Stimulated activated CD8-positive, alpha-beta memory T cell treated with anti-CD3 and anti-CD28 coated beads, Interleukin-7, amount 100 ng/mL, for 1 hour (primary cell): ENCODE measurements around the gene ETF1.

ENCODE experiments used
- DNase-seq, 2 donors: peaks; one replicate each; pipeline ENCODE4 v3.0.0-alpha.2; 2020; ENCODE audit warnings: low read depth in 2 of 2

Gene ETF1

DNA sequence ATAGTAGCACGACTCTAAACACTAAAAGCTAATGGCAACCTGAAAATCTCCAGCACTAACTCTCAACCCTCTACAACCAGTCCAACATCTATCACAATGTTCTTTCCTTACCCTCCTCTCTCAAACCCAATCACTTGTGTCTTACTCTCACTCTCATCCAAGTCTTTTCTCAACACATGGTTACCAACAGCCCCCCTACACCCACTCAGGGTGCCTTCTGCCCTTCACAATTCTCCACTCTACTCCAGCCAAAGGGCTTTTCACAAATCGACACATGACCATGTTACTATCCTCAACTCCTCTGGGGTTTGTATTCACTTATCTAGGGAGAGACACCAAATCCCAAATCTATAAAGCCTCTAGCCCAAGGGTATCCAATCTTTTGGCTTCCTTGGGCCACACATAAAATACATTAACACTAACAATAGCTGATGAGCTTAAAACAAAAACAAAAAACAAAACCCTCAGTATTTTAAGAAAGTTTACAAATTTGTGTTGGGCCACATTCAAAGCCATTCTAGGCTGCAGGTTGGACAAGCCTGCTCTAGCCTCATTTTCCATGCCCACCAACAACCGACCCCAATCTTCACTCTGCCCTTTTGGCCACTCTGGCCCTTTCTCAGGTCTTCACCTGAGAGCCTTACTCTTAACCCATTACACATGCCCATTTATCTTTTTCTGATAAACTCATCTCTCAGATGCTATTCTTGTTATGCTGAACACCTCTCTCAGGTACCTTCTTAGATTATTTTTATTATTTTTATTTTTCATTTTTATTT is 20.5 kb upstream of the ETF1 start:
- DNase-seq = no peak

DNA sequence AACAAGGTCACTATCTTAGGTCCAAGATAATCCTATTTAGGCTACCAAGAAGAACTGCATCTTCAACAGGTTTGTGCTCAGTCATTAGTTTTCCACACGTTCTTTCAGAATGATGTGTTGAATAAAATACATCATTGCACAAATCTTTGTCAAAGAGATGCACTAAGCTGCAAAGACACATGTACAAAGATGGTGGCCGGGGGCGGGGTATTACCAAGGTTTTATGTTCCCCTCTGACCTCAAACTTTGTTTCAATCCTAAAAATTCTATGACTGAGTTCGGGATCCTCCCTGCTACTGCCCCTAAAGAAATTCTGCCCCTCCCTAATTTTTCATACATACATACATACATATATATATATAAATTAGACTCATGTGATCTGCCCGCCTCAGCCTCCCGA is 17.9 kb upstream of the ETF1 start:
- DNase-seq = no peak

DNA sequence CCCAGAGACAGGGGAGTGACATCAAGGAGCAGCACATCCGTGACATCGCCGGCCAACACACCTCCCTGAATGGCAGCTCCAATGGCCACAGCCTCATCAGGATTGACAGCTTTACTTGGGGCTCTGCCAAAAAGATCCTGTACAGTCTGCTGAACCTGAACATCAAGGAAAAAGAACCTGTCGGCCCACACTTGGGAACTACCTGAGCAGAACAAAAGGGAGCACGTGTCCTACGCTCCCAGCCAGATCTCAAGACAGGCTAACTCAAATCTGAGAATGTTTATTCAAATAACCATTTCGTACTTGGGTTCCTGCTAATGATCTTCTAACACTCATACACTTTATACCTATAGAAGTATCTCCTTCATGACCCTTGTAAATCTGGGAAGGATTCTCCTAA is 16.9 kb upstream of the ETF1 start:
- no peak for DNase-seq

DNA sequence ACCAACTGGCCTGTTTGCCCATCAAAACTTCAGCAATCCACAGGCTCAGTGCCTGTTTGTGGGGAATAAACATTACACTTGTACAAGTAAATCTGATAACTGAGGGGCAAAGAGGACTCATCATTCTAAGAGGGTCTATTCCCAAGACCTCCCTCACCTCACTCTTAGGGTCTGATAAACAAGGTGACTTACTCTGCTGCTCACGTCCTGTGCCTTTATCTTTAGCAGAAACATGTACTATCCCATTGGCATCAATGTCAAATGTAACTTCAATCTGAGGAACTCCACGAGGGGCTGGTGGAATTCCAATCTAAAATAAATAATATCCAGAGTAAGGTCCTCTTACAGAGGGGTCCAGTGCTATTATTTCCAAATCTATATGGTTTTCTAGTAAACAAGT is 14.6 kb upstream of the ETF1 start:
- no peak for DNase-seq

DNA sequence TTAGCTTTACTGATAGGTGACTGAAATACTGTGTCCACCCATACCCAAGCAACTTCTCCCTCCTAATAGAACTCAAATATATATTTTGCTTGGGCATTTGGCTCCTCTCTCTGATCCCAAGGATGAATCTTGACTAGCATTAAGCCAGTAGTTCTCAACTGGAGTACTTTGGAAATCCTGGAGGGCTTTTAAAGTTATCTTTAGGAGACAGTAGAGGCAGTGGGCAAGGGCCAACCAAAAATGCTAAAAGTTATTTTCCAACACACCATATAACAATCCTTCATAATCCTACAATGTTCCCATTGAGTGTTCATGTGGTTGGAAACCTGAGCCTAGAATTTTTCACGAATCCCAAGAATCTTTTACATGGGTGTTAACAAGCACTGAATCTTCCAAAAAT is 11.1 kb upstream of the ETF1 start:
- DNase-seq = no peak

DNA sequence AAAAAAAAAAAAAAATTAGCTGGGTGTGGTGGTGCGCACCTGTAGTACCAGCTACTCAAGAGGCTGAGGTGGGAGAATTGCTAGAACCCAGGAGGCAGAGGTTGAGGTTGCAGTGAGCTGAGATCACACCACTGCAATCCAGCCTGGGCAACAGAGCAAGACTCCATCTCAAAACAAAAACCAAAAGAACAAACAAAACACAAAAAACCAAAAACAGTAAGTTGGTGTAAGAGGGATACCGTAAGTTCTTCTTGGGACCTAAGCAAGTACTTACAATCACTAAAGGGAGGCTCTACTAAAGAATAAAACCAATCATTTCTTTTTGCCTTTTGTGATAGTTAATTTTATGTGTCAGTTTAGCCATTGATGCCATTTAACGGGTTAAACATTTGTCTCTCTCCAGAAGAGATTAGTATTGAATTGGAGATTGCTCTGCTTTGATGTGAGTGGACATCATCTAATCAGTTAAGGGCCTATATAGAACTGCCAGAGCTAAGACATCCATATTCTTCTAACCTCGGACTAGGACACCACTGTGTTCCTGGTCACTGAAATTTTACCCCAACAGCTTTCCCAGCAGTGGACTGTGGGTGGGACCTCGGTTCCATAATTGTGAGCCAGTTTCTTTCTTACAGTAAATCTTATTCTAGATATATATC is 10.5 kb upstream of the ETF1 start:
- no peak for DNase-seq

DNA sequence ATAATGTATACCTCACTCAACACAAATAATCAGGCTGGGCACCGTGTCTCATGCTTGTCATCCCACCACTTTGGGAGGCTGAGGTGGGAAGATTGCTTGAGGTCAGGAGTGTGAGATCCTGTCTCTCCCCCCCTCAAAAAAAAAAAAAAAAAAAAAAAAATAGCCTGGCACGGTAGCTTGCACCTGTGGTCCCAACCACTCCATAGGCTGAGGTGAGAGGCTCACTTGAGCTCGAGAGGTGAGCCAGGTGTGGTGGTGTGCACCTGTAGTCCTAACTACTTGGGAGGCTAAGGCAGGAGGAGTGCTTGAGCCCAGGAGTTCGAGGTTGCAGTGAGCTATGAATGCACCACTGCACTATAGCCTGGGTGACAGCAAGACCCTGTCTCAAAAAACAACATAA is 9.6 kb upstream of the ETF1 start:
- DNase-seq = no peak

DNA sequence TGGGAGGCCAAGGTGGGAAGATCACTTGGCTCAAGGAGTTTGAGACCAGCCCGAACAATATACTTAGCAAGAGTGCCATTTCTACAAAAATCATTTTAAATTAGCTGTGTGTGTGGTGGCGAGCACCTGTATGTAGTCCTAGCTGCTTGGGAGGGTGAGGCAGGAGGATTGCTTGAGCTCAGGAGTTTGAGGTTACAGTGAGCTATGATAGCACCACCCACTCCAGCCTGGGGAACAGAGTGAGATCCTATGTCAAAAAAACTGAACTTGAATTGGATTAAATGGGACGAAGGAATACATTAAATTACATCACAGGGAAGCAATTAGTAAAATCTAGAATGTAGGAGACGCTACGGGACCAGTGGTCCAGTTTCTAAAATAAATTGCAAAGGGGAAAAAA is 6.4 kb upstream of the ETF1 start:
- no peak for DNase-seq

DNA sequence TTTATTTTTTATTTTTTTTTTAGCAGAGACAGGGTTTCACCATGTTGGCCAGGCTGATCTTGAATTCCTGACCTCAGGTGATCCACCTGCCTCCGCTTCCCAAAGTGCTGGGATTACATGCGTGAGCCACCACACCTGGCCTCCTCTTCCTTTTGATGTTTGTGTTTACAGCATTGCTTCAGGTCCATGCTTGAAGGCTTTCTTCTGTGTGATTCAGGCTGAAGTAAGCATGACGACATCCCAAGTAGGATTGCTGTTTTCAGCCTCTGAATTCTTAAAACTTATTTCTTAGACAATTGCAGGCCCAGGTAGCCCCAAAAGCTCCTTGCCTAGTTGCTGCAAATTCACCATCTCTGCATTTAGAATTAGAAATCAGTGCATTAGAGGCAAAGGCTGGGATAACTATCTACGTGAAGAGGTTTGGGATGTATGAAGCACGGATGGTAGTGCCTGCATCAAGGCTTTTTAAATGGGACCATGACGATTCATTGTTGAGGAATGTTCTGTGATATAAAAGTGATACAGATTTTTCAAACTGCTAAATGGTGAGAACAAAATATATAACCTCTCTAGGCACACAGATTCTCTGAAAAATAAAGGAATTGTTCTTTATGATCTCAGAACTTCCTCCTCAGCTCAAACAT is 3.0 kb upstream of the ETF1 start:
- DNase-seq = no peak

DNA sequence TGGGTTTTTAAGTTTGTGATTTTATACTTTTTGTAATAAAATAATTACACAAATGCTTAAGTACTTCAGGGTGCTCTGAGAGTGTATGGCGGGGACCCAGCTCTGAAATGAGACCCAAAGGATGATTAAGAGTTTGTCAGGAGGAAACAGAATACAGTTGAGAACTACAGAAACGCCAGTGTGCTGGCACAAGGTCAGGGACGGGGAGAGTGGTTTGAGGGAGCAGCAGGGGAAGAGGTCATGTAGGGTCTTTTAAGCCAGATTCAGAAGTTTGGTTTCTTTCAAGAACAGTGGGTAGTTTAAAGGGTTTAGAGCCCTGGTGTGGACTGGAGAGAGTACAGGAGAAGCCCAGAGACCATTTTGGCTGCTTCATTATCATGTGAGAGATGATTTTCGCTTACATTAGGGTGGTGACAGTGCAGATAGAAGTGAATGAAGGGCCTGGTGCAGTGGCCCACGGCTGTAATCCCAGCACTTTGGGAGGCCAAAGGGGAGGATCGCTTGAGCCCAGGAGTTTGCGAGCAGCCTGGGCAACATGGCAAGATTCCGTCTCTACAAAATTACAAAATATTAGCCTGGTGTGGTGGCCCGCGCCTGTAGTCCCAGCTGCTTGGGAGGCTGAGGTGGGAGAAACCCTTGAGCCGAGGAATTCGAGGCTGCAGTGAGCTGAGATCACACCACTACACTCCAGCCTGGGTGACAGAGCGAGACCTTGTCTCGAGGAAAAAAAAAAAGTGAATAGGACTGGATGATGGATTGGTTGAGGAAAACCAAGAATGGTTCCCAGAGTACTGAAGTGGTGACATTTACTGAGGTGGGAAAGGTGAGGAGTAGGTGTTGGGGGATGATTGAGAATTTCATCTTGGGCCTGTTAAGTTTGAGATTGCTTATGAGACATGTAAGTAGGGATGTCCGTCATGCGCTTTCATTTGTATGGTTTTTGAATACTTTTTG is 1.4 kb upstream of the ETF1 start:
- no peak for DNase-seq

DNA sequence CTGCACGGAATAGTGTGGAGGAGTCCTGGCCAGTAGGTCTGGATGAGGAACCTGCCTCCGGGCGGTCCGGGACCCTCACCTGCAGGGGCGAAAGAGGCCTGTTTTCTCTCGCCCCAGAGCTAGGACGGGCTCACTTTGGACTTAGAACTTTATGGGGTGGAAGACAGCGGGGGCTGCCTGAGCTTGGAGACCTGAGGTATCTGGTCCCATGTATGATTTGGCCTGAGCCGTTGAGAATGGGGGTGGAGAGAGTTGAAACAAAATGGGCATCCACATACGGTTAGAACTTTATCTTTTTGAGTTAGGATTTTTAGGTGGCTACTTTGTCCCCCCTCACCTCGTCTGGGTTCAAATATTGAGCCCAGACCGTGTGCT is 681 bp upstream of the ETF1 start:
- no peak for DNase-seq

DNA sequence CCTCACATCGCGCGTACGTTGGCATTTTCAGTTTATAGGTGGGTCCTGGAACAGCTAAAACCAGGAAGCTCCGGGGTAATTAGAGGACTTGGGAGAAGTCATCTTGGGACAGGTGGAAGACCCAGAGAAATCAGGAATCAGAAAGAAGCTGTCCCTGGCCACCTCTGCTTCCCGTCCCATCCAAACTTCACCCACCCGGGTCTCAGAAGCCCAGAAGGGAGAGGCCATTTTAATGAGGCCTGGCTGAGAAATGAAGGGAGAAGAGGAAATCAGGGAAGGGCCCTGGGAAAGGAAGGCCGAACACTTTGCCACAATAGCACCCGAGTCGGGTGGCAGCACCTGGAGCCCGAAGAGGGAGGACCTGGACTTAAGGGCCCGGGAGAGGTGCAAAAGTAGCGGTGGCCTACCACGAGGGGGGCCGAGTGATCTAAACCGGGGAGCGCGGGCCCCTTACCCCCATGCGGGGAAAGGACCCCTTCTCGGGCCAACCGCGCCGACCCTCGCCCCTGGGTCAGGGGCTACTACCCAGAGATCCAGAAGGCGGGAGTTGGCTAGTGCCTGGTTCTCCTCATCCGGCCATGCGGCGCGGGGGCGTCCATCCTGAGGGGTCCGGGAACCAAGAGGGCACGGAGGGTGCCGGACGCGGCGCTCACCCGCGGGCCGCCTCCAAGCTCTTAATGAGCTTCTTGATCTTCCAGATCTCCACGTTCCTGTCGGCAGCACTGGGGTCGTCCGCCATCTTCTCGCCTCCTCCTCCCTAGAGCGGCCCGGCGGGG is 668 bp downstream of the ETF1 start:
- no peak for DNase-seq

DNA sequence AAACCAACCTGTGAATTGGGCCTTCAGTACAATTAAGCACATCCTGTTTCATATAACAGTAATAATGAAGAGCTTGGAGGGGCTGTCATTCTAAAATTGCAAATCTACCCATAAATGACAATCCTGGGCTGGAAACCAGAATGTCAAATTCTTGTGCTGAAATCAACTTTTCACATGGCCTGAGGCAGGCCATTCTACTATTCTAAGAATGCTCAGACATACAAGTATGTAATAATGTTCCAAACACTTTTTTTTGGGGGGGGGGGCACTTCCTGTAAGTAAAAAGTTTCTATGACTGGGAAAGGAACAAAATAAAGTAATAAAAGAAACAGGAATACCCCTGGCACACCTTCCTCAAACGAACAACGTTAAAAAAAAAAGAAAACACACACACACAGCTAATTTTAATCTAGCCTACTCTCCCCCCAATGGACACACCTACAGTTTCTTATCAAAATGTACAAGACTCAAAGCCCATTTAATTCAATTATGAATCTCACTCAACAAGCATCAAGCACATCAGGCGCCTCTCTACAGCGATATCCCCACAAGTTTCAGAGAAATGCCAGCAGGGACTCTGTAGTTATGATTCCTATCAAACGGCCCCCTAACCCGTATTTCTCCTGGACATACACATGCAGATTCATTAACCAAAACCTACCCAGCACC is 1.4 kb downstream of the ETF1 start:
- DNase-seq = no peak

DNA sequence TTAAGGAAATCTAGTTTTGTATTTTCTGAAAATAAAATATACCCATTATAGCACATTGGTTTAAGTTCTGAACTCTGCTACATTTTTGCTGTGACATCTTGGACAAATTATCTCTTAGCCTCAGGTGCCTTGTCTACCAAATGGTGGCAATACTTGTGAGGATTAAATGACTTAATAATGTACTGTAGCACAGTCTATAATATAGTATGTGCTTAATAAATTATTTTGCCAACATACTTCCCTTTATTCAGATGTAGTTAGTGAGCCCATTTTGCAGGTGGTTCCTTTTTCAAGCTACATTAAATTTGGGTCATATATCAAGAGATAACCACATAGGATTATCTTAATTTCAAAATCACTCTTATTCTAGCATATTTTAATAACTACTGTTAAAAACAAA is 3.2 kb downstream of the ETF1 start:
- DNase-seq = no peak

DNA sequence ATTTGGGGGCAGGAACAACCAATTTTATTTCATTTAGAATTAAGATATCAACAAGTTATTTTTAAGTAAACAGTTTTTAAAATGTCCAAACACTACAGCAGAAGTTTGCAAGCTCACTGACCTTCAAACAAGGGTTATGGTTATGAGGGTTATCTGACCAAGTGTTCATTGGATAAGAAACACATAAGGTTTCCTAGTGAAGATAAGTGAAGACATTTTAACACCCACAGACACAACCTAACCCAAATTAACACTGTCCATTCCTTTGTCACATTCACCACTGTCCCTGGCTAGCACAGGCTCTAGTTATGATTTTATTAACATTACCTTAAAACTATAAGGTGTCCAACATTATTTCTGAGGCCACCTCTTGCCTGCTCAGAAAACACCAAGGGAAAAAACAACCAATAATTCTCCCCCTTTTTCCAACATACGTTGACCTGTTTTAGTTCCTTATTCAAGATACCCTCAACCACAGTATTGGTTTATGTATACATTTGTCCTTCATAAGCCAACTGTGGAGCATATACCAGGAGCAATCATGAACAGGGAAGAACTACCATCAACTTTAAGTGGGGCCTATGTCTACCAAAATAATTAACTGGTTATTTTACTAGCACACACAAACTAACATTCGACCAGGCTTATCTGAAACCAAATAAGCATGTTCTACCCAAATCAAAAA is 4.0 kb downstream of the ETF1 start:
- no peak for DNase-seq

DNA sequence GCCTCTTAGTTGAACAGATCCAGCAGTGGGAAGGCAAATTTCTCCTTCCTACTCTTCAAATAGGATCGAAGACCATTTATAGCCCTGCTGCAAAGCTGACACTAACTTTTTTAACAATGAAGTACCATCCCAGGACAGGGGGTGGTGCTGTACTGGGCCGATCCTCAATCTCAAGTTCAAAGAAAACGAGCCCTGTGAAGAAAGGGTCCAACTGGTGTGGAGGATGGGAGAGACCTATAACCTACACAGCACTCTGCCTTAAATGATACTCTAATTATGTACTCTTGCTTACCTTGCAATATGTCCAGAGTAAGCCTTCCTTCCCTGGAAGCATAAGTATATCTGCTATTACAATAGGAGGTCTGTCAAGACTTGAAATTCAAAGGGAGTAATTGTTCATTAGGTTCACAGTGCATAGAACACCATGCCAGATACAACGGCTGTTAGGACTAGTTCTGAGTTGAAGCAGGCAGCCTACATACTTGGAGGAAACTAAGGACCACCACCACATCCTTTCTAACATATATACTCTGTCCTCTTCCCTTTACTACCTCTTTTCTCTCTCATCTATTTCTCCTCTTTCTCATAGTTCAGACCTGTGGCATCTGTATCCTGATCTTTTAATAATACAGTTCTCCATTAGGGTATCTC is 6.2 kb downstream of the ETF1 start:
- DNase-seq = no peak

DNA sequence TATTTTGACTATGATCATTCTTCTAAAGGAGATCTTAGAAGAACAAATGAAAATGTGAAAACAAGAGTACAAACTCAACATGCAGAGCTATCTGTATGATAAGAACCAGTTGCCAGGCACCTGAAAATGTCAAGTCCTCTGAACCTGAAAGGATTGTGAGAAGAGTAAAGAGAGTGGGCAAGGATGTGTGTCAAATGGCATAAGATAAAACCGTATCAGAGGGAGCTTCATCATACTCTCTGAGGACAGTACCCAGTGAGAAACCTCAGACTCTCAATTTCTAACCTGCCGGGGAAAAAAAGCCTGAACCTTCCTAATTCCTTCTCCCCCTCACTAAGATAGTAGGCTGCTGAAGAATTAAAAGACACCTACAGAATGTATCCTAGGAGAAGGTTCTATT is 6.8 kb downstream of the ETF1 start:
- no peak for DNase-seq

DNA sequence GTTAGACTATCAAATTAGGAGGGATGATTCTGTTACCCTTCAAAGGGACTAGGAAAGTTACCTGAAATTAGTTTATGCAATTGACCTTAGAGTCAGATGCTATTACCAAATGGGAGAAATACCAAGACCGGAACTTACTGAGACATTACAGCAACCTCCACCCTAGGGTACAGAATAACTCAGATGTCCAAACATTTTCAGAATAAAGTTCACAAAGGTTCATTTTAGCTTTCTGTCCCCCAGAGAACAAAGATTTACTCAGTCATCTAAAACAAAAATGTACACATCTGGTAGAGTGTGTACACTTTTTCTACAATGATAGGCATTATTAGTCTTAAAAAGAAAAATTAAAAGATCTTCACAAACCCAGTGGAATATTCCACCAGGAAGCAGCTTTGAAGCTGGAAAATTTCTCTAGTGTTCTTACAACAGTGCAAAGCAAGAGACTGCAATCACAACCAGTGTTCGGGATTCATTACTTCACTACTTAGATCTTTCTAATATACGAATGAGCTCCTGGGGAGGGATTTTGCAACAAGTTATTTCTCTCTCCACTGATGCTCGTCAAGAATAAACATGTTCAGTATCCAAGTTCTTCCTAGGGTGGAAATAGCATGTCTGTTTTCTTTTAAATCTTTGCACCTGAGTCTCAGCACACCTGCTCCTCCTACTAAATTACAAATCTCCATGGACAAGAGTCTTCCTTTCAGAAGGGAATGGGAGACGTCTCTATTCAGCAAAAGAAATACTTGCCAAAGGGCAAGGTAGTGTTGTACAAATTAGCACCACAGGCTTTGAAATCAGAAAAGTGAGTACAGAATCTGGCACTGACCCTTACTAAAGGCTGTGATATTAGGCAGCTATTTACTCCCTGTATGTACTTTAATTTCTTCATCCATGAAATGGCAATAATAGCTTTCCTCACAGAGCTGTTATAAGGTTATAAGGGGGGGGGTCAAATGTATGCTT is 8.8 kb downstream of the ETF1 start:
- no peak for DNase-seq

DNA sequence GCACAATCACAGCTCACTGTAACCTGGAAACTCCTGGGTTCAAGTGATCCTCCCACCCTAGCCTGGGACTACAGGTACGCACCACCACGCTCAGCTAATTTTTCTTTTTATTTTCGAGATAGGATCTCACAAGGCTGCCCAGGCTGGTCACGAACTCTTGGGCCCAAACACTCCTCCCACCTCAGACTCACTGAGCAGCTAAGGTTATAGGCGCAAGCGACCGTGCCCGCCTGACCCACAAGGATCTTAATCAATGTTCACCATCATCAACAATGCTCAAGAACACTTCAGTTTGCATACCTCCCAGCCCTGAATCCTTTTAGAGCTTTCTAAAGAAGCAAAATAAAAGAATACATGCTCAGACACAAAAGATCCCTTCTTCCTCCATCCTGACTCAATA is 13.2 kb downstream of the ETF1 start:
- no peak for DNase-seq
